Measurements from ENCODE around the gene IRF8. TPM values are rescaled to one million over a fixed set of nuclear protein-coding genes. Genes with fewer than 3 reads are reported as not detected.

Gene IRF8
- total RNA-seq, 1 experiment from 2014 or later = 0.28 TPM

DNA sequence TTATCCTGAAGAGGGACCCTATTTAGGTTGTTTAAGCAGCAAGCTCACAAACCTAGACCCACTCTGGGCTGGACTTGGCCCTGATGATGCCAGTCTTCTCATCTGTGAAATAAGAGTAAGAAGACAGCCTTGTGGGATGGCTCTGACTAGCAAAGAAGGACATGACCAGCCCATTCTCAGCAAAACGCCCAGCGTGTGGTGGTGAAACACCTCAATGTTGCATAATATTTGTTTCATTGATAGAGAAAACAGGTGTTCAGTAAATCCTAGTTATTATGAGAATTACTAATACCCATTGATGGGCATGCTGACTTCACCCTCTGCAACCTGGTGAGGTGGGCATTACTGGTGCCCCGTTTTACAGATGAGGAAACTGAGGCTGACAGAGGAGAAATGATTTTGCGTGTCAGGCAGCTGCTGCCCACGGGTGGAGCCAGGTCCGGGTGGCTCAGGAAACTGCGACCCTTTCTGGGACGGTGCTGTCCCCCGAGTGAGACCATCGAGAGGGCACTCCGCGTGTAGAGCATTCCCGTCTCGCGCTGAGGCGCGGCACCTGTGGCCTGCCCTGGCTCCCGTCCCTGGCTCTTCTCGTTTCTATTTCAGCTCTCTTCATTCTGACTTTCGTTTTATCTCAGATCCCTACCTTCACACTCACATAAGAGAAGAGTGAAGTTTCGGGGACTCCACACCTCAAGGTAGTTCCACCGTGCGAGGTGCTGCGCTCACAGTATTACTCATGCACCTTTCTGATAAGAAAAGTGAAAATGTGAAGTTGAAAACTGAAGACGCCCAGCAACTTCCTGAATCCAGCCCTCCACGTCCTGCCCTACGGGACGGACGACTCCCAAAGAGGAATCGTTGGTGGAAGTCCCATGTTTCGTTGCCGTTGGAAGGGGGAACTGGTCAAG lies 48.5 kb downstream of the IRF8 start:
- Histone ChIP-seq H3K23ac (ENCODE audit: insufficient read length, low read depth, low read length) (no peak overlapping the region), H3K14ac (ENCODE audit: insufficient read depth, low read length) (no peak overlapping the region), H3K9ac (ENCODE audit: extremely low read depth, insufficient read length, low read length) (no peak overlapping the region), H3K27ac (ENCODE audit: insufficient read length, low read depth, low read length) (no peak overlapping the region), H2BK20ac (ENCODE audit: low read depth, low read length, poor library complexity, severe bottlenecking) (no peak overlapping the region), H4K20me1 (ENCODE audit: control insufficient read depth, insufficient read depth, insufficient read length) (no peaks in the 10 kb centered on the region), H3K18ac (ENCODE audit: insufficient read length, low read depth, low read length) (no peak overlapping the region), H2AFZ (ENCODE audit: low read length) (no peak overlapping the region), H2AK5ac (ENCODE audit: insufficient read length, low read length) (no peak overlapping the region), H2BK120ac (ENCODE audit: low read depth, low read length, poor library complexity, severe bottlenecking) (no peak overlapping the region), H3K27me3 (ENCODE audit: insufficient read depth, low read length) (no peaks in the 10 kb centered on the region), H3K79me1 (ENCODE audit: insufficient read depth, low read depth, low read length, poor library complexity, severe bottlenecking) (no peaks in the 10 kb centered on the region), H4K91ac (ENCODE audit: insufficient read length, low read depth, low read length) (no peak overlapping the region), H3K79me2 (ENCODE audit: insufficient read depth, low read length) (no peaks in the 10 kb centered on the region), H4K8ac (replicated peaks; ENCODE audit: insufficient read length, low read depth, low read length) (no peak overlapping the region), H3K23me2 (ENCODE audit: insufficient read length, low read depth, low read length, poor library complexity, severe bottlenecking) (no peaks in the 10 kb centered on the region), H3K56ac (ENCODE audit: insufficient read length, low read depth, low read length) (no peak overlapping the region), H4K5ac (ENCODE audit: insufficient read length, low read depth, low read length) (no peak overlapping the region), H3K9me3 (ENCODE audit: control insufficient read depth, low read depth, low read length) (no peaks in the 10 kb centered on the region), H2BK15ac (ENCODE audit: low read depth, low read length) (no peak overlapping the region), H3K4ac (ENCODE audit: low read depth, low read length) (no peak overlapping the region), H3K4me1 (ENCODE audit: insufficient read depth, low read length) (no peaks in the 10 kb centered on the region), H2BK5ac (ENCODE audit: insufficient read length, low read length) (no peak overlapping the region), H2BK12ac (ENCODE audit: insufficient read length, low read depth, low read length) (no peak overlapping the region), H3T11ph (ENCODE audit: low read length) (no peak overlapping the region), H3K4me2 (ENCODE audit: insufficient read depth, insufficient read length, low read length) (no peak overlapping the region)
- Mint-ChIP-seq H3K4me3 (no peak overlapping the region), H3K27ac (no peak overlapping the region), H3K4me1 (peaks cover 3 to 7% of the 10 kb centered on the region in 2 experiments; a peak in 2 of 4 replicates), H3K9me3 (no peaks in the 10 kb centered on the region), H3K36me3 (ENCODE audit: insufficient read depth in 1 of 3, low read depth in 3 of 3) (no peaks in the 10 kb centered on the region), H3K27me3 (ENCODE audit: low read depth) (peaks cover 52% of the 10 kb centered on the region)
- no CpG with 5 or more reads among the region's 32 CpGs for WGBS (ENCODE audit: extremely low coverage, insufficient read length, low lambda C conversion rate)
- DNase-seq = no peak
- TF ChIP-seq, protein P1, sequence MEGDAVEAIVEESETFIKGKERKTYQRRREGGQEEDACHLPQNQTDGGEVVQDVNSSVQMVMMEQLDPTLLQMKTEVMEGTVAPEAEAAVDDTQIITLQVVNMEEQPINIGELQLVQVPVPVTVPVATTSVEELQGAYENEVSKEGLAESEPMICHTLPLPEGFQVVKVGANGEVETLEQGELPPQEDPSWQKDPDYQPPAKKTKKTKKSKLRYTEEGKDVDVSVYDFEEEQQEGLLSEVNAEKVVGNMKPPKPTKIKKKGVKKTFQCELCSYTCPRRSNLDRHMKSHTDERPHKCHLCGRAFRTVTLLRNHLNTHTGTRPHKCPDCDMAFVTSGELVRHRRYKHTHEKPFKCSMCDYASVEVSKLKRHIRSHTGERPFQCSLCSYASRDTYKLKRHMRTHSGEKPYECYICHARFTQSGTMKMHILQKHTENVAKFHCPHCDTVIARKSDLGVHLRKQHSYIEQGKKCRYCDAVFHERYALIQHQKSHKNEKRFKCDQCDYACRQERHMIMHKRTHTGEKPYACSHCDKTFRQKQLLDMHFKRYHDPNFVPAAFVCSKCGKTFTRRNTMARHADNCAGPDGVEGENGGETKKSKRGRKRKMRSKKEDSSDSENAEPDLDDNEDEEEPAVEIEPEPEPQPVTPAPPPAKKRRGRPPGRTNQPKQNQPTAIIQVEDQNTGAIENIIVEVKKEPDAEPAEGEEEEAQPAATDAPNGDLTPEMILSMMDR (conservative IDR thresholded peaks at IDR 0.05) = no peak

Measured in H9 (cell line).